ENCODE results near the gene GOLM1. TPM values are rescaled to one million over a fixed set of nuclear protein-coding genes. Genes with fewer than 3 reads are reported as not detected.

GOLM1 gene
- total RNA-seq, 3 donors from 2014 or later (not counting 1 experiment from before 2014, with no cell fraction given): 12.9 to 24.4 (median 20.2) TPM

GRCh38 chr9:86093788-86094555 lies 5.4 kb downstream of the GOLM1 start:
- TF ChIP-seq CTCF (IDR thresholded peaks at IDR 0.05): no peak
- no peak overlapping the region for H3K27ac Mint-ChIP-seq
- H3K9me3 Mint-ChIP-seq: peaks cover 0 to 2% of the 10 kb centered on the region in 2 donors
- peaks cover 5% of the 10 kb centered on the region for H3K4me1 ChIP-seq (ENCODE audit: control insufficient read depth, insufficient read depth, low read length)
- H3K27me3 ChIP-seq (ENCODE audit: control insufficient read depth, insufficient read depth, low read length): peaks cover 4% of the 10 kb centered on the region
- H3K27me3 Mint-ChIP-seq (ENCODE audit: low read depth in 2 of 2): peaks cover 16 to 23% of the 10 kb centered on the region in 2 donors
- WGBS (ENCODE audit: insufficient coverage): 90% methylated on average over 8 of the region's 8 CpGs
- no peaks in the 10 kb centered on the region for H3K36me3 ChIP-seq (ENCODE audit: control insufficient read depth, insufficient read depth, low read length)
- intact Hi-C loops (cut with micrococcal nuclease): no loop called here
- no peak overlapping the region for H3K27ac ChIP-seq (ENCODE audit: low read length)
- H3K4me3 ChIP-seq (ENCODE audit: low read length): no peak overlapping the region
- DNase-seq (no peak), ATAC-seq (no peak)
- H3K36me3 Mint-ChIP-seq: no peaks in the 10 kb centered on the region
- no peaks in the 10 kb centered on the region for H3K9me3 ChIP-seq (ENCODE audit: control insufficient read depth, insufficient read depth, low read length)
- H3K4me3 Mint-ChIP-seq: no peak overlapping the region
- H3K4me1 Mint-ChIP-seq: peaks cover 7 to 13% of the 10 kb centered on the region in 2 donors

- 96% methylated on average over 2 of the region's 3 CpGs for WGBS (ENCODE audit: insufficient coverage)
- H3K4me1 Mint-ChIP-seq: peaks cover 0 to 4% of the 10 kb centered on the region in 2 donors
- no peak overlapping the region for H3K4me3 Mint-ChIP-seq
- TF ChIP-seq CTCF (IDR thresholded peaks at IDR 0.05): no peak
- Histone ChIP-seq H3K4me3 (ENCODE audit: low read length) (no peak overlapping the region), H3K4me1 (ENCODE audit: control insufficient read depth, insufficient read depth, low read length) (no peaks in the 10 kb centered on the region), H3K27me3 (ENCODE audit: control insufficient read depth, insufficient read depth, low read length) (no peaks in the 10 kb centered on the region), H3K9me3 (ENCODE audit: control insufficient read depth, insufficient read depth, low read length) (no peaks in the 10 kb centered on the region), H3K27ac (ENCODE audit: low read length) (no peak overlapping the region), H3K36me3 (ENCODE audit: control insufficient read depth, insufficient read depth, low read length) (no peaks in the 10 kb centered on the region)
- ATAC-seq (no peak), DNase-seq (no peak)
- H3K27ac Mint-ChIP-seq: no peak overlapping the region
- peaks cover 10 to 21% of the 10 kb centered on the region in 2 donors for H3K27me3 Mint-ChIP-seq (ENCODE audit: low read depth in 2 of 2)
- intact Hi-C loops (cut with micrococcal nuclease): no loop called here
- H3K9me3 Mint-ChIP-seq: peaks cover 0 to 2% of the 10 kb centered on the region in 2 donors
- H3K36me3 Mint-ChIP-seq: no peaks in the 10 kb centered on the region
Measured at GRCh38 chr9:86091477-86091876, 7.9 kb downstream of the GOLM1 start.

DNA sequence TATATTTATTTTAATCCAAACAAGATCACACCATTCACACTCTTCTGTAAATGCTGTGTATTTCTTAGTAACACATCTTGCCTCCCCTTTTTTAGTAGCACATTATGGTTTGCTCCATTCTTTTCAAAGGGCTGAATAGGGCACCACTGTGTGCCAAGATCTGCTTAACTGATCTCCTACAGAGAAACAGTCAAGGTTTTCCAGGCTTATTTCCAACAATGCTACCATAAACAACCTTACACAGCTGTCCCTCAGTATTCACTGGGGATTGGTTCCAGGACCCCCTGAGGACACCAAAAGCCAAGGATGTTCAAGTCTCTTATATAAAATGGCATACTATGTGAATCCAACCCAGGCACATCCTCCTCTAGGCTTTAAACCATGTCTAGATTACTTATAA lies 16.5 kb downstream of the GOLM1 start:
- Mint-ChIP-seq H3K4me1 (peaks cover 0 to 6% of the 10 kb centered on the region in 2 donors), H3K36me3 (no peaks in the 10 kb centered on the region), H3K27ac (no peak overlapping the region), H3K4me3 (no peak overlapping the region), H3K27me3 (ENCODE audit: low read depth in 2 of 2) (peaks cover 3 to 10% of the 10 kb centered on the region in 2 donors), H3K9me3 (no peaks in the 10 kb centered on the region)
- H3K4me1 ChIP-seq (ENCODE audit: control insufficient read depth, insufficient read depth, low read length): no peaks in the 10 kb centered on the region
- no peaks in the 10 kb centered on the region for H3K9me3 ChIP-seq (ENCODE audit: control insufficient read depth, insufficient read depth, low read length)
- no peak overlapping the region for H3K4me3 ChIP-seq (ENCODE audit: low read length)
- no peak for ATAC-seq
- no peaks in the 10 kb centered on the region for H3K27me3 ChIP-seq (ENCODE audit: control insufficient read depth, insufficient read depth, low read length)
- no peaks in the 10 kb centered on the region for H3K36me3 ChIP-seq (ENCODE audit: control insufficient read depth, insufficient read depth, low read length)
- DNase-seq: no peak
- no peak for TF ChIP-seq CTCF (IDR thresholded peaks at IDR 0.05)
- intact Hi-C loops (cut with micrococcal nuclease): no loop called here
- no peak overlapping the region for H3K27ac ChIP-seq (ENCODE audit: low read length)
